Adrenal gland (tissue), 5 donors: Measurements from ENCODE around the gene TECTB.

ENCODE experiments used
- CTCF ChIP-seq, 6 experiments: fragments of 450-650 bp in 4 of 6; fragments of 200-600 bp in 2 of 6; sonication (generic) in 1 of 6; IDR thresholded peaks; 1 replicate in 5 of 6; 2 replicates in 1 of 6; pipeline versions ENCODE4 v1.5.1 to v1.8.0; 2016 to 2021; ENCODE audit warnings: antibody characterized with exemption in 6 of 6, mild to moderate bottlenecking in 2 of 6, moderate library complexity in 1 of 6
- POLR2A ChIP-seq, 2 donors: fragments of 450-650 bp; IDR thresholded peaks; one replicate each; pipeline ENCODE4 v1.6.1; 2017; ENCODE audit warnings: antibody characterized with exemption in 2 of 2, mild to moderate bottlenecking in 2 of 2, moderate library complexity in 1 of 2
- donor health status: DM: no; HTN: no; CAD: no.

GRCh38 chr10:112271982-112272381 is 11.2 kb upstream of the TECTB start:
- no peak for TF ChIP-seq CTCF (IDR thresholded peaks at IDR 0.05)
- no peak for TF ChIP-seq POLR2A (IDR thresholded peaks at IDR 0.05)
